Activated CD4-positive, alpha-beta T cell treated with anti-CD3 and anti-CD28 coated beads, Interleukin-2, amount 50 U/mL, for 4 hours (primary cell): Measurements from ENCODE around the gene FRMPD1.
"Not testable (repeated sequence)": the region's sequence is repeated elsewhere in the genome, so short reads cannot be mapped to it uniquely, and the experiment has no call there.

Source experiments
- DNase-seq, 2 experiments: peaks; one replicate each; pipeline ENCODE4 v3.0.0-alpha.2; 2020

Gene FRMPD1

GRCh38 chr9:37650873-37651768, at the start of gene FRMPD1:
Gene FRMPD1, plus strand, starts transcription at chr9:37650954. Its CDS starts 41,688 bp downstream, at chr9:37692642.
- peak; percentile 29 to 39 for DNase-seq

- DNase-seq = not testable (repeated sequence)
Observed at GRCh38 chr9:37602061-37602460, 48.7 kb upstream of the FRMPD1 start.

GRCh38 chr9:37602817-37603216, 47.9 kb upstream of the FRMPD1 start:
- no peak for DNase-seq

GRCh38 chr9:37604296-37604695, 46.5 kb upstream of the FRMPD1 start:
- DNase-seq = no peak

- DNase-seq = no peak
Observed at GRCh38 chr9:37608250-37608649, 42.5 kb upstream of the FRMPD1 start.

GRCh38 chr9:37609735-37610397, 40.9 kb upstream of the FRMPD1 start:
- no peak for DNase-seq

GRCh38 chr9:37611014-37611413, 39.7 kb upstream of the FRMPD1 start:
- no peak for DNase-seq

- DNase-seq = no peak
Observed at GRCh38 chr9:37611961-37612360, 38.8 kb upstream of the FRMPD1 start.

- no peak for DNase-seq
Observed at GRCh38 chr9:37617161-37617560, 33.6 kb upstream of the FRMPD1 start.

- no peak for DNase-seq
Observed at GRCh38 chr9:37617832-37618231, 32.9 kb upstream of the FRMPD1 start.

GRCh38 chr9:37618817-37619216, 31.9 kb upstream of the FRMPD1 start:
- no peak for DNase-seq

GRCh38 chr9:37619806-37620205, 30.9 kb upstream of the FRMPD1 start:
- DNase-seq = no peak

- no peak for DNase-seq
Observed at GRCh38 chr9:37620396-37620795, 30.4 kb upstream of the FRMPD1 start.

GRCh38 chr9:37621273-37622121, 29.3 kb upstream of the FRMPD1 start:
- no peak for DNase-seq

GRCh38 chr9:37622462-37622861, 28.3 kb upstream of the FRMPD1 start:
- no peak for DNase-seq

- DNase-seq = no peak
Observed at GRCh38 chr9:37623267-37623666, 27.5 kb upstream of the FRMPD1 start.

GRCh38 chr9:37624073-37624472, 26.7 kb upstream of the FRMPD1 start:
- DNase-seq = no peak

- no peak for DNase-seq
Observed at GRCh38 chr9:37625036-37625757, 25.6 kb upstream of the FRMPD1 start.

- DNase-seq = no peak
Observed at GRCh38 chr9:37625758-37626147, 25.0 kb upstream of the FRMPD1 start.

- DNase-seq = no peak
Observed at GRCh38 chr9:37626708-37627292, 24.0 kb upstream of the FRMPD1 start.

- DNase-seq = no peak
Observed at GRCh38 chr9:37632479-37632878, 18.3 kb upstream of the FRMPD1 start.

GRCh38 chr9:37635808-37636207, 14.9 kb upstream of the FRMPD1 start:
- no peak for DNase-seq
